ENCODE results near the gene KIF3A. TPM values are rescaled to one million over a fixed set of nuclear protein-coding genes. Genes with fewer than 3 reads are reported as not detected.

Gene KIF3A
- total and polyA plus RNA-seq, 9 donors, result 4.2 to 13.0 (median 9.2) TPM

DNA sequence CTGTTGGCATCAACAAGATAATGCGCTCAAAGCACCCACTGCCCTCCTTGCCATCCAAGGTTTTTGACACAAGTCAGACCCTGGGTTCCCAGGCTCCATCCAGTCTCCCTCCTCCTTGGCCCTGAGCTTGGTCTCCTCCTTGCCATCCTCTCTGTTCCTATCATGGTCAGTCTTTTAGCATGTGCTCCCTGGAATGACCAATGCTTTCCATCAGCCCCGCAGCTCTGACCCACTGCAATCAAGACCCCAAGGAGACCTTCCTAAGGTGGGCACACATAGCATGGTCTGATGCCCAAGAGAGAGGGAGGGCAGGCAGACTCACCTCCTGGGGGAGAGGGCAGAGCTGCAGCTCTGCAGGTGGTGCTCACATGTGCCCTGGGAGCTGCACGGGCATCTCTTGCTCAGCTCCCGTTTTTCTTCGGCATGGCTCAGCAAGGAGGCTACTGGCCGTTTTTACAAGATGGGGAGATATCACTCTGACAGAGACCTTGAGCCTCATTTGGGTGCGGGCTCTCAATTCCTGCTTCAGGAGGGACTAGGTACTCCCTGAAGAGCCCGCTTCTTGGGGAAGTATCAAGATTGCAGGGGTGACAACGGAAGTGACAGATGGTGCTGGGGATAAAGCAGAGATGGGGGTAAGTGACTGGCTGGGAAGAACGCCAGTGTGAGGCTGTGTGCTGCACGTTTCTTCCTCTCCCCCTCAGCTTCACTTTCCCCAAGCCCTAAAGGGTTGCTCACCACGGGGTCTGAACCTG, 36.4 kb upstream of the KIF3A start:
- 67 to 78% (median 72%) methylated on average over 12 of the region's 12 CpGs for WGBS, 3 donors
- Histone ChIP-seq H3K36me3 (no peaks in the 10 kb centered on the region), H3K27ac (no peak overlapping the region), H3K9me3 (no peaks in the 10 kb centered on the region), H3K4me1 (ENCODE audit: insufficient read depth) (peaks cover 16% of the 10 kb centered on the region), H3K4me3 (no peak overlapping the region), H3K27me3 (no peaks in the 10 kb centered on the region)
- no peak for DNase-seq
- intact Hi-C loops (cut with DNase I), result no loop called here
- TF ChIP-seq, protein P1, sequence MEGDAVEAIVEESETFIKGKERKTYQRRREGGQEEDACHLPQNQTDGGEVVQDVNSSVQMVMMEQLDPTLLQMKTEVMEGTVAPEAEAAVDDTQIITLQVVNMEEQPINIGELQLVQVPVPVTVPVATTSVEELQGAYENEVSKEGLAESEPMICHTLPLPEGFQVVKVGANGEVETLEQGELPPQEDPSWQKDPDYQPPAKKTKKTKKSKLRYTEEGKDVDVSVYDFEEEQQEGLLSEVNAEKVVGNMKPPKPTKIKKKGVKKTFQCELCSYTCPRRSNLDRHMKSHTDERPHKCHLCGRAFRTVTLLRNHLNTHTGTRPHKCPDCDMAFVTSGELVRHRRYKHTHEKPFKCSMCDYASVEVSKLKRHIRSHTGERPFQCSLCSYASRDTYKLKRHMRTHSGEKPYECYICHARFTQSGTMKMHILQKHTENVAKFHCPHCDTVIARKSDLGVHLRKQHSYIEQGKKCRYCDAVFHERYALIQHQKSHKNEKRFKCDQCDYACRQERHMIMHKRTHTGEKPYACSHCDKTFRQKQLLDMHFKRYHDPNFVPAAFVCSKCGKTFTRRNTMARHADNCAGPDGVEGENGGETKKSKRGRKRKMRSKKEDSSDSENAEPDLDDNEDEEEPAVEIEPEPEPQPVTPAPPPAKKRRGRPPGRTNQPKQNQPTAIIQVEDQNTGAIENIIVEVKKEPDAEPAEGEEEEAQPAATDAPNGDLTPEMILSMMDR (IDR thresholded peaks at IDR 0.05), result no peak
- no peak for TF ChIP-seq POLR2A (IDR thresholded peaks at IDR 0.05)
- no peak for TF ChIP-seq EP300 (IDR thresholded peaks at IDR 0.05)

DNA sequence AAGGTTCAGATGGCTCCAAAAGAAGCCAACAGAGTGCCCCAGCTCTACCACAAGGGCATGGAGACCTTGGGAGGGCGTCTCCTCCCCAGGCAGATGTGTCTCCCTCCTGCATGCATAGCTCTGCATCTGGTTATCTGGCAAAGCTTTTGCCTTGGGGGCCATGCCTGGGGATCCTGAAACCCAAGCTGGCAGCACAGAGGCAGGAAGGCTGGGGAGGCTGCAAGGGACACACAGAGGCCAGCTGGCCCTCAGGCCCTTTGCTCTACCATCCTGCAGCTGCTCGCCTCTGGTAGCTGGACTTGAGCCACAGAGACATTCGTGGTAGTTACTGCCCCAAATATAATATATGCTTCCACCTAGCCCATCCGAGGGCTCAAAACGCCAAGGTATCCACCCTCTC, 35.8 kb upstream of the KIF3A start:
- peaks cover 16% of the 10 kb centered on the region for H3K4me1 ChIP-seq (ENCODE audit: insufficient read depth)
- intact Hi-C loops (cut with DNase I), result no loop called here
- H3K4me3 ChIP-seq, result no peak overlapping the region
- TF ChIP-seq EP300 (IDR thresholded peaks at IDR 0.05) (no peak), POLR2A (IDR thresholded peaks at IDR 0.05) (no peak)
- TF ChIP-seq, protein P1 (IDR thresholded peaks at IDR 0.05), result no peak
- H3K9me3 ChIP-seq, result no peaks in the 10 kb centered on the region
- H3K27ac ChIP-seq, result no peak overlapping the region
- no peaks in the 10 kb centered on the region for H3K36me3 ChIP-seq
- no peaks in the 10 kb centered on the region for H3K27me3 ChIP-seq
- DNase-seq, result no peak
- WGBS, 3 donors, result 77 to 84% (median 83%) methylated on average over 5 of the region's 5 CpGs

DNA sequence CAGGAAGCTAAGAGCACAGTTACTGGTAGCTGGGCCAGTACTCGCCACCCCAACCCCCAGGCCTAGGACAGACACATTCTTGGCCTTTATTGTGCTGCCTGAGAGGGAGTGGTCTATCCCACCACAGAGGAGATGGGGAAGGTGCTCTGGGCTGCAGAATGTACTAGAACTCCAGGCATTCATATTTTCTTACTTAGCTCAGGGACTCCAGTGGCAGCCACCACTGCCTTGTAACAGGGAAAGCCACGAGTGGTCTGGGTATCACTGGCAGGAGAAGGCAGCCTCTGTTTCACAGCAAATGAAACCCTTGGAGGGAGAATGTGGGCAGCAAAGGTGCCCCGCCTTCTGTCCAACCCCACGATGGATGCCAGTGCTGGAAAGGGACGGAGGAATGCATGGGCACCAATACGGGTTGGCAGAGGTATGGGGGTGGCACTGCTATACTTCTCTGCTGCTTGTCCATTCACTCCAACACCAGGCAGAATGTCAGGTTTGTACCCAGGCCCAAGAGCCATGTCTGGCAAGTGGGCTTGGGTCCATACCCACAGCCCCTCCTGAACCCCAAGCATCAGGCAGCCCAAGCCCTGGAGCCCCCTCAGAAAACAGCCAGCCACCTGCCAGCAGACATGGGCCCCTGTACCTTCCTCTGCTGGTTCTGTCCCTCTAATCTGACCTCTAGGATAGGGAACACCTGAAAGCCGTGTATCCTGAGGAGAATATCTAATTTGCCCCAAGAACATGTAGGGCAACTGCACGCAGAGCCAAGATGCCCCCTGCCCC, 35.1 kb upstream of the KIF3A start:
- Histone ChIP-seq H3K4me3 (no peak overlapping the region), H3K4me1 (ENCODE audit: insufficient read depth) (peaks cover 18% of the 10 kb centered on the region), H3K9me3 (no peaks in the 10 kb centered on the region), H3K27ac (no peak overlapping the region), H3K36me3 (no peaks in the 10 kb centered on the region), H3K27me3 (no peaks in the 10 kb centered on the region)
- no peak for DNase-seq
- intact Hi-C loops (cut with DNase I), result no loop called here
- WGBS, 3 donors, result 75 to 84% (median 76%) methylated on average over 7 to 8 of the region's 8 CpGs
- TF ChIP-seq POLR2A (IDR thresholded peaks at IDR 0.05) (no peak), EP300 (IDR thresholded peaks at IDR 0.05) (no peak)
- TF ChIP-seq, protein P1 (IDR thresholded peaks at IDR 0.05), result no peak

DNA sequence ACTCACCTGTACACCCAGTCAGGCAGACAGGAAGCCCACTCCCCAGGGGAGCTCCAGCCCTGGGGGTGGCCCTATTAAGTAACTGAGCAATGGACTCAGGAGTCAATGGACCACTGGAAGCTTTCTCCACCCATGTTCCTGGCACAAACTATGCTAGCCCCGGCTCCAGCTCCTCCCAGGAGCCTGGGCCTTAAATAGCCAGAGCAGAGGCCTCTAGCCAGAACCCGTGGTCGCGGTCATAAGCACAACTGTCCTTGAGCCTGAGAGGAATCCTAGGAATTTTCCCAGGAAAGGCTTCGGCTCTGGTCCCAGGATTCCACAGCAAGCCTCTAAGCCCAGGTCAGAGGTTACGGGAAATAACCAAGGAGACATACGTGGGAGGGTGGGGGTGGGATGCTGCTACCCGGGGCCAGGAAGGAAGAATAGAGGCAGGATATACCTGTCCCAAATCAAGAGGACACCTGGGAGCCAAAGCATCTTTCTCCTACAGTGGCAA, 34.2 kb upstream of the KIF3A start:
- Histone ChIP-seq H3K27me3 (no peaks in the 10 kb centered on the region), H3K9me3 (no peaks in the 10 kb centered on the region), H3K4me1 (ENCODE audit: insufficient read depth) (peaks cover 18% of the 10 kb centered on the region), H3K4me3 (no peak overlapping the region), H3K36me3 (no peaks in the 10 kb centered on the region), H3K27ac (no peak overlapping the region)
- intact Hi-C loops (cut with DNase I), result no loop called here
- 6 to 21% (median 8%) methylated on average over 8 of the region's 8 CpGs for WGBS, 3 donors
- no peak for TF ChIP-seq POLR2A (IDR thresholded peaks at IDR 0.05)
- TF ChIP-seq EP300 (IDR thresholded peaks at IDR 0.05), result no peak
- TF ChIP-seq, protein P1 (IDR thresholded peaks at IDR 0.05), result no peak
- peak in 4 of 5 donors; percentile 43 to 67 (median 60) for DNase-seq

All from ovary (tissue), 9 donors.